Germinal center (tissue), 1 donor: Measurements from ENCODE around the gene MICAL3.

Experiments
- DNase-seq: peaks from one replicate; pipeline ENCODE4 v3.0.0; 2012; ENCODE audit warnings: mixed read lengths, low spot score

Gene MICAL3

DNA sequence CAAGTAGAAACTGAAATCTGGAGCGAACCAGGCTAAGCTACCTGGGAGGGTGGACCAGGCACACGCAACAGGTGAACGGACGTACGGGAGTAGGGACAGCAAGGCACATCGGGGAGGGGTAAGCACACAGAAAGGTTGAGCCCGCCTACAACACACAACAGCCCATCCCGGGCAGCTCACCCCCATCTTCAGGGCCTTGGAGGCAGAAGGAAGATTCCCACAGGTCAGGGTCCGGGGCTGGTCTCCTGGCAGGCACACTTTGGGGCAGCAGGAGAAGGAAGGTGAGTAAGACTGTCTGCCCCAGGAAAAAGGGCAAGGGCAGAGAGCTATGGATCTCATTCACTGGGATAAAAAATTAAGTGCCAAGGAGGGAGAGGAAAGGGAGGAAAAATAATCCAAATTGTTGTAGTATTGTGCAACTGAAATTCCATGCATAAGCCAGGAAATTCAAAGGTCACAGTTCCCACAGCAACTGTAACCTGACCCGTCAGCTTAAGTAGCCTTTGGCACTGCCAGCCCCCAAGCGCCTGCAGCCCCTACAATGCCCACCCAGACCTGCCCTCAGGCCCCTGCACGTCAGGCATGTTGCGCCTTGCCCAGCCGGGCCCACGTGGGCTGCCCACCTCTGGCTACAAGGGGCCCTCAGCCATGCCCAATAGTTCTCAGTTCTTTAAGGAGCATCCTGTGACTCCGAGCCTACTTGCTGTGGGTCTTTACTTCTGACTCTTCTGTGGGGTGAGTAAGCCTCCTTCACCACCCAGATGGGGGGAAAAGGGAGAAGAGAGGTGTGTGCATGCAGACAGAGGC is 51.8 kb downstream of the MICAL3 start:
- no peak for DNase-seq

DNA sequence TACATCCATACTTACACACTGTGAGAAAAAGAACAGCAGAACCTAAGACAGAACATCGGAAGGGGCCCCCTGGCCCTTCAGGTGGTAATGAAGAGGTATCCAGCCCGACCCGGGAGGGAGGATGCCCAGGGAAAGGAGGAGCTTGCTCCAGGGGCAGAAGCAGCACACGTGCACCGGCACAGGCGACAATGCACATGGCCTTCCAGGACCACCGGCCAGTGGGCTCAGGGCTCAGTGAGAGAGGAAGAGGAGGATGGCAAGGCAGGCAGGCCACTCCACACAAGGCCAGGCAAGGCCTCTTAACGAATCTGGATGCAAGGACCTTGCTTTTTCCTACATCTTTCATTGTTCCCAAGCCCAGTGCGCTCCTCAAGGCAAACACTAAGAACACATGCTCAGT is 52.6 kb downstream of the MICAL3 start:
- no peak for DNase-seq

GRCh38 chr22:17970201-17970708 is 54.1 kb downstream of the MICAL3 start:
- no peak for DNase-seq

- DNase-seq = no peak
Observed at GRCh38 chr22:17969701-17970113, 54.7 kb downstream of the MICAL3 start.

GRCh38 chr22:17968126-17968525 is 56.2 kb downstream of the MICAL3 start:
- no peak for DNase-seq

DNA sequence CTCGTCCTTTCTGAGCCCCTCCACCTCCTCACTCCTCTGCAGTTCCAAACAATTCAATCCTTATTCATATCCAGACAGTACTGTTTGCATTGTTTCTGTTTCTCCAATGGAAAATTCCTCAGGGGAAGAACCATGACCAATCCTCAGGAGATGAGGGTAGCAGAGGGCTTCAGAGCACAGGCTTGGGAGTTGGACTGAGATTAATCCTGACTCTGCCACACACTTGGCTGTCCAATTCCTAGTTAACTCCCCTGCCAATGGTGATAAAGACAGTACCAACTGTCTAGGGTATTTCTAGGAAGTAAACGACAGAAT is 58.0 kb downstream of the MICAL3 start:
- no peak for DNase-seq

GRCh38 chr22:17965538-17966402 is 58.6 kb downstream of the MICAL3 start:
- DNase-seq = no peak

DNA sequence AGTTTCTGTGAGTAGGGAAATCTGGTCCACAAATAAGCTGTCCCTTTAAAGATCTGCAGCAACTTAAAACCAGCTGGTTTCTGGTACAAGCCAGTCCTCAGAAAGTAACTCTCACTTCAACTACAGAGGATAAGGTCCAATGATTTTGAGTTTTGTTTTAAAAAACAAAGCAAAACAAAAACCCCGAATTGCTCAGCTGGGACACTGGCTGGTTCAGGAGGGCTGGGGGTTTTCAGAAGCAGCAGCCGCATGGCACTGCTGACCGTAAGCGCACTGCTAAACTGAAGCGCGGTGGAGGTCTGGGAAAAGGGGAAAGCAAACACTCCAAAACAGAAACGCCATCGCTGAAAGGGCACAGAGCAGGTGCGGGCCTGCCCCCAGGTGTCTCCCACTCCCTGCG is 59.7 kb downstream of the MICAL3 start:
- DNase-seq = peak; percentile 47

- no peak for DNase-seq
Observed at GRCh38 chr22:17964156-17964555, 60.2 kb downstream of the MICAL3 start.

DNA sequence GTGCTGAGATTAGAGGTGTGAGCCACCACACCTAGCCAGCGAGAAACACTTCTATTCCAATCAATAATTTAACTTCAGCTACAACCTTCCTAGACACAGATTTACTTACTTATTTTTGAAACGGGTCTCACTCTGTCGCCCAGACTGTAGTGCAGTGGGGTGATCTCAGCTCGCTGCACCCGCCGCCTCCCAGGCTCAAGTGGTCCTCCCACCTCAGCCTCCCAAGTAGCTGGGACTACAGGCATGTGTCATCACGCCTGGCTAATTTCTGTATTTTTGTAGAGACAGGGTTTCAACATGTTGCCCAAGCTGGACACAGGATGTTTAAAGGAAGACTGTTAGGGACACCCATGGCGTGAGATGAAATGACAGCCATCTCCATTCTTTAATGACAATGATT is 61.3 kb downstream of the MICAL3 start:
- no peak for DNase-seq

DNA sequence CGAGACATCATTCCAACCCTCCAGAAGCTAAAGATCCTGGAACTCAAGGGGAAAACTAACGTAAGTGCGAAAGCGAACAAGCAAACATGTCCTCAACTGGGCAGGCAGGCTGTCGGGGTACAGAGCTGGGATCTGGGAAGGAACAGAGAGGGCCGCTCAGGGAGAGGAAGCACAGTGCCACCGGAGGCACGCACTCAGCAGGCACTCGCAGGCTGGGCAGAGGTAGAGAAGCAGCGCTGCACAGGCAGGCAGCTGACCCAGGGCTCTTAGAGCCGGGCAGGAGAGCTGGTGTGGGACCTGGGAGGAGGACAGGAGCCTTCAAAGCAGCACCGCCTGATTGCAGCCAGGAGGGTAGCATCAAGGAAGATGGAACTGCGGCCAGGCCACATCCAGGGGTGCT is 62.2 kb downstream of the MICAL3 start:
- DNase-seq = no peak

DNA sequence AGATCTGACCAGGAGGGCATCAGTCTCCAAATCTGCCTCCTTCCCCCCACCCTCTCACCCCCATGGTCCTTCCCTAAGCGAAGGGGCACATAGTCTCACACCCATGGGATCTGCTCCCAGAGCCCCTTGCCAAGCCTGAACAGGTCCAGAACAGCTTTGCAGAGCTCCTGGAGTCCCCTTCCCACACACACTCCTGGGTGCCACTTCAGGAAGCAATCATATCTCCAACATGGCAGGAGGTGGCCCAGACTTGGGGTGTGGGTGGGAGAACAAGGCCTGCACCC is 63.0 kb downstream of the MICAL3 start:
- no peak for DNase-seq

DNA sequence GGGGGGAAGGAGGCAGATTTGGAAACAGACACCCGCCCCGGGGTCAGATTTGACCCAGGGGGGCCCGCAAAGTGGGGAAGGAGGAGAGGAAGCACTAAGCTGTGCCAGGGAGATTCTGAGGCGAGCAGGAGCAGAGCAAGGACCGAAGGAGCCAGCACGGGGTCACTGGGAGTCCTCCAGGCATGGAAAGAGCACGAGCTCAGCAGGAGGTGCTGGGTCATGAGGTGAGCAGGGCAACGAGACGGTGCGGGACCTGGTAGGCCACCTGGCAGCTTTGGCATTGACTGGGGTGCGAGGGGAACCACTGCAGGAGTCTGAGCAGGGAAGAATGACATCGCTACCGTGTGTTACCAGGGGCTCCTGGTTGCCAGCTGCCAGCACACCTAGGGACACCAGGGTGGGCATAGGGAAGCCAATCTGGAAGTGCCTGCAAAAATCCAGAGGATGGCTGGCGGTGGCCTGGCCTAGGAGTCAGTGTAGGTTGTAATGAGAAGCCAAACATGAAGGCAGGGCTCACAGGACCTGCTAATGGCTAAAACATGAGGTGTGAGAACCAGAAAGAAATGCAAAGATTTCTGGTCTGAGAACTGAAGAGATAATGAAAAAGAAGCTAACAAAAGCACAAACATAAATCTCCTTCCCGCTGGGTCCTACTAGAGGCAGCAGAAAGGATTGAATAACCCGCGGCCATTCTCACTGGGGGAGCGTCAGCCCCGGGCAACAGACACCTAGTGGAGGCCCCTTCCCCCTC is 63.5 kb downstream of the MICAL3 start:
- DNase-seq = no peak

DNA sequence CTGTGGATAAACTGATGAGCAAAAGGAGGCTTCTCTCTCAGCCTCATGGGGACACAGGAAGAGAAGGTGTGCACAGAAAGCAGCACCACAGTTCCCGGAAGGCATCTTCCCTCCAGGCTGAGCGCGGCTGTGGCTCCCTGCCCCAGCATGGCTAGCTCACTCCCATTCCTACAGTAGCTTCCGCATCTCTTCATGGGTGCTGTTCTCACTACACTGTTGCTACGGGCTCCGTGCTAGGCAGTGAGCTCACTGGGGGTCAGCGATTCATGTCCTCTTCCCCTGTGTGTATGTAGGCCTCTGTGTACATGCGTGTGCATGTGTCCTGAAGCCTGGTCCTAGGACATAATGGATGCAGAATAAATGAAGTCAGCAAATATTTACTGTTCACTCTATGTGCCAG is 64.3 kb downstream of the MICAL3 start:
- DNase-seq = no peak

GRCh38 chr22:17958166-17958565 is 66.2 kb downstream of the MICAL3 start:
- no peak for DNase-seq

- no peak for DNase-seq
Observed at GRCh38 chr22:17957693-17958092, 66.7 kb downstream of the MICAL3 start.

GRCh38 chr22:17957204-17957603 is 67.2 kb downstream of the MICAL3 start:
- no peak for DNase-seq

- DNase-seq = no peak
Observed at GRCh38 chr22:17956630-17957029, 67.7 kb downstream of the MICAL3 start.

- DNase-seq = no peak
Observed at GRCh38 chr22:17955590-17956379, 68.6 kb downstream of the MICAL3 start.

GRCh38 chr22:17954860-17955587 is 69.3 kb downstream of the MICAL3 start:
- no peak for DNase-seq

DNA sequence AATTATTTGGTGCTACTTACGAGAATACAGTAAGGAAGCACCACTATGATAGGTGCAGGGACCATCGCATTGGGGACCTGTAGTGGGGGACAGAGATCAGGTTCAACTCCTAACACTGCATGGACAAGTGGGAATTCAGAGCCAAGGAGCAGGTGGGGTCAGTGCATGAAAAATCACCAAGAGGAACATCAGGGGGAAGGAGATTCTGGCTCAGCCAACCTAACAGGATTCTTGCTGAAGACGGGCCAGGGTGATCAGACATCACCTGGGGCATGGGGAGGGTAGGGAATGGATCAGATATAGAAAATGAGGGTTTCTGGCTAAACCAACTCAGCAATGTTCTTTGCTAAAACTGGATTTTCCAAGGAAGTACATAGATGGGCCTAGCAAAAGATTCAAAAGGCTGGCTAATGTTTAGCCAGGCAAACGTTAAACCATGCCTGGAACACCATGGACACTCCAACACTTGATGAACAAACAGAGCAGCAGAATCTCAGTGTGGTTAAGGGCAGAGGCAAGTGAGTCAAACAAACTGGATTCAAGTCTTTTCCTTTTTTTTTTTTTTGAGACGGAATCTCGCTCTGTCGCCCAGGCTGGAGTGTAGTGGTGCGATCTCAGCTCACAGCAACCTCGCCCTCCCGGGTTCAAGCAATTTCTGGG is 70.0 kb downstream of the MICAL3 start:
- DNase-seq = no peak
